AG09309 (cell line): ENCODE measurements around the gene ADAMTSL3.

Experiments used
- DNase-seq: peaks from one replicate; pipeline ENCODE4 v3.0.0-alpha.2; 2010; ENCODE audit warnings: low read depth
- H3K4me3 ChIP-seq: 2 replicates; pipeline ENCODE4 v1.5.1; 2011; ENCODE audit warnings: mild to moderate bottlenecking, low read depth, low read length, moderate library complexity; ENCODE audit not compliant: control insufficient read depth
- TF ChIP-seq, protein P1 (sequence below): IDR thresholded peaks from 2 replicates; pipeline ENCODE4 v1.5.1; 2011; ENCODE audit warnings: mild to moderate bottlenecking, low read depth, low read length, inconsistent platforms; ENCODE audit not compliant: insufficient read depth, control insufficient read depth; ENCODE audit errors: missing control alignments

Gene ADAMTSL3

DNA sequence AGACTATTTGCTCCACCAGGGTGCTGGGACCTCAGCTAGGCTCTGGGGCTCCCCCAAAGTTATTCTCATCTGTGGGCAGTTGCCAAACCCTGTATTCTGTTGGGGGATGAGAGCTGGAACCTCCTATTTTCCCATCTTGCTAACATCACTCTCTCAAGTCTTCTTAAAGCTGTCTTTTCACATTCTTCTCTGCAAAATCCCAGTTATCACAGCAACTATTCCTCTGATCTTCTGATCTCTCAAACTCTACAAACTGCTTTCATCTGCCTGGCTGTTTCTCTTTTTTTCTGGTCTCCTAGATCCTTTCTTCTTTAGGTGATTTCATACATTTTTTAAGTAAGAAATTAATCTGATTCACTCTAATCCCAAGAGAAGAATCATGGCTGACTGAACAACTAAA is 10.7 kb upstream of the ADAMTSL3 start:
- H3K4me3 ChIP-seq, result no peak overlapping the region
- TF ChIP-seq, protein P1, sequence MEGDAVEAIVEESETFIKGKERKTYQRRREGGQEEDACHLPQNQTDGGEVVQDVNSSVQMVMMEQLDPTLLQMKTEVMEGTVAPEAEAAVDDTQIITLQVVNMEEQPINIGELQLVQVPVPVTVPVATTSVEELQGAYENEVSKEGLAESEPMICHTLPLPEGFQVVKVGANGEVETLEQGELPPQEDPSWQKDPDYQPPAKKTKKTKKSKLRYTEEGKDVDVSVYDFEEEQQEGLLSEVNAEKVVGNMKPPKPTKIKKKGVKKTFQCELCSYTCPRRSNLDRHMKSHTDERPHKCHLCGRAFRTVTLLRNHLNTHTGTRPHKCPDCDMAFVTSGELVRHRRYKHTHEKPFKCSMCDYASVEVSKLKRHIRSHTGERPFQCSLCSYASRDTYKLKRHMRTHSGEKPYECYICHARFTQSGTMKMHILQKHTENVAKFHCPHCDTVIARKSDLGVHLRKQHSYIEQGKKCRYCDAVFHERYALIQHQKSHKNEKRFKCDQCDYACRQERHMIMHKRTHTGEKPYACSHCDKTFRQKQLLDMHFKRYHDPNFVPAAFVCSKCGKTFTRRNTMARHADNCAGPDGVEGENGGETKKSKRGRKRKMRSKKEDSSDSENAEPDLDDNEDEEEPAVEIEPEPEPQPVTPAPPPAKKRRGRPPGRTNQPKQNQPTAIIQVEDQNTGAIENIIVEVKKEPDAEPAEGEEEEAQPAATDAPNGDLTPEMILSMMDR, result no peak
- no peak for DNase-seq

DNA sequence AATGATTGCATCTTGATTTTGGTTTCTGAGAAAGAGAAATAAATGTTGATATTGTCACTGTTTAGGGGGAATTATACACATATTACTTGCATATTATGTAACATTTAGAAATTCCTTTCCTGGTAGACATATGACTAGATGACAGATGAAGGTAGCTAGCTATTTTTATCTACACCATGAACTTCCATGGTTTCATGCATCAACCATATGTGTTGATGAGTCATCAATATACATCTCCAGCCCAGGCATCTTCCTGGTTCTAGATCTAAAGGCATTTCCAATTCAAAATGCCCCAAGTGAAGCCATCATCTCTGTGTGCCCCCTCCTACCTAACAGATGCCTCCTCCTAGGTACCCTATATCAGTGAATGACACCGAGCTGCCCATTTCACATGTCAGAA is 9.5 kb upstream of the ADAMTSL3 start:
- TF ChIP-seq, protein P1, result no peak
- no peak overlapping the region for H3K4me3 ChIP-seq
- no peak for DNase-seq

DNA sequence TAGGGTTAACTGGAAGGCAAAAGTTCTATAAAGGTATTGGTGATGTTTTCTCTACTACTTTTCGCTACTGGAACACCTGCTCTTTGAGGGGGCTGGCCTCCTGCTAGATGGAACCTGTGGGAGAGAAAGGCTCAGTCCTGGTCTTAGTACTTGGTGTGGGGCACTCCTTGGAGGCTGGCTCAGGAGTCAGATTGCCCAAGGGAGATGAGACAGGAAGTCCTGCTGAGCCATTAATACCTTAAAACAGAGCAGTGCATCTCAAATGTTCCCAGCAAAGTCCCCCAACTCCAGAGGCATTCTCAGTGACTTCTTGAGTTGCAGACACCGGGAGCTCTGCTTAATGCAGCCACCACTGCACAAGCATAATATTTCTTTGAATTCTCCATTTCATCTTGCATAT is 3.1 kb upstream of the ADAMTSL3 start:
- DNase-seq, result no peak
- H3K4me3 ChIP-seq, result no peak overlapping the region
- TF ChIP-seq, protein P1, result no peak

DNA sequence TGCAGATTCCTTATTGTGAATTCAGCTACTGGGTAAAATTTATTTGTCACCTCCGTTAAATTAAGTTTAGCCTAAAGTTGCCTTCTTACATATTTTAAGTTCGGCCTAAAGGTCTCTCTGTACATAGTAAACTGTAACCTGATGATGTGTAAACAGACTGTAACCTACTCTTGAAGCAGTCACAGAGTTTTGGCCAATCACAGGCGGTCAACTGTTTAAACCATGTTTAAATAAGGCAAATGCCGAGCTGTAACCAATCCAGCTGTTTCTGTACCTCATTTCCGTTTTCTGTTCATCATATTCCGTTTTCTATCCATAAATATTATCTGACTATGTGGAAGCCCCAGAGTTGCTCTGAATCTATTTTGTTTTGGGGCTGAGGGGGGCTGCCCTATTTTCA is 2.4 kb upstream of the ADAMTSL3 start:
- DNase-seq, result no peak
- H3K4me3 ChIP-seq, result no peak overlapping the region
- TF ChIP-seq, protein P1, result no peak

DNA sequence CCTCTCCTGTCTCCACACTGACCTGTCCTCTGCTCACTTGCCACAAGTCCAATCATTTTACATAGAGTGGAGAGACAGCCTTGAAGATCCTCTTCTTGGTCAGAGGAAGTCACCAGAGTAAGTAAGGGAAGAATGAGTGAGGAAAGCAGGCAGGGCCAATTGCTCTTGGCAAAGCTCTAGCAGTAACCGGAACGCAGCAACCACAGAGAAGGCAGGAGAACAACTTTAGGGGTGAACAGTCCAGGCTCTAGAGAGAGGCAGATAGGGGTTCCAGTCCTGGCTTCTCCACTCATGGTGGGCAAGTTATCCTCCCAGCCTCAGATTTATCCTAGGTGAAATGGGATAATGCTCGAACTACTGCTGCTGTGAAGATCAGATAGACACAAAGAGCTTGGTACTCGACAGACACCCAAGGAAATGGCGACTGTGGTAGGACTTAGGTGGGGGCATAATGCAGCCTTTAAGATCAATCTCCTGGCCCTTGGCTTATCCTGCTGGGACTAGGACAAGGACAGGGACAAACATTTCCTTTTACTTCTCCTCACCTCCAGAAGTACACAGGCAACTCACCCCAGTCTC is 1.2 kb upstream of the ADAMTSL3 start:
- no peak for DNase-seq
- TF ChIP-seq, protein P1, result no peak
- no peak overlapping the region for H3K4me3 ChIP-seq

DNA sequence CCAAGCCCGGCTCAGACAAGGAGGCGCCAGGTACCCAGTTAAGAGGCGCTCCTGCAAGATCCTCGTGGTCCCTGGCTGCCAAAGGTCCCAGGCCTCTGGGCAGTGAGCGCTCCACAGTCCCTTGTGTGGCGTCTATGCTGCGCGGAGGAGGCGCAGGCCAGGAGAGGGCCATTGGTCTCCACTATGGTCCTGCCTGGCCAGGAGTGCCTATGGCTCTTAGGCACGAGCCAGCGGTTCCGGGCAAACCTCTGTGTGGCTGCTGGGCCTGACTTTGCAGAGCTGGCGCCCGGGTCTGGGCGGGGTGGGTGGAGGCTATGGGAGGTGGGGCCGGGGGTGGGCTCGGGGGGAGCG is 660 bp upstream of the ADAMTSL3 start:
- no peak for DNase-seq
- TF ChIP-seq, protein P1, result no peak
- H3K4me3 ChIP-seq, result no peak overlapping the region
